K562 (cell line): ENCODE results near the gene FPGS. TPM values are rescaled to one million over a fixed set of nuclear protein-coding genes. Genes with fewer than 3 reads are reported as not detected.

Experiments used
- ATAC-seq: fragments of 200-7000 bp; cut with Tn5 transposase; 3 replicates; pipeline ENCODE4 v1.9.1; 2020; ENCODE audit warnings: moderate library complexity
- BruUV-seq: library from RNA; stranded (reverse); fragments of 400-500 nt; replicated peaks from 2 replicates; lab custom pipeline; 2021; lab: Mats Ljungman, UMichigan
- CTCF ChIA-PET: fragments of 300-600 bp; formaldehyde crosslinking; extraction: SDS; loops from one replicate; lab custom pipeline; 2021; ENCODE audit warnings: low intra/inter-chr PET ratio; lab: Yijun Ruan, JAX
- POLR2A ChIA-PET: fragments of 300-600, 350-650 bp; sonication (Branson Sonifier 250); formaldehyde crosslinking; extraction: SDS; loops from one replicate; lab custom pipeline; 2021; ENCODE audit warnings: antibody characterized with exemption, inconsistent platforms; lab: Yijun Ruan, JAX
- DNase-seq, 4 experiments: peaks; one replicate each; pipeline versions ENCODE4 v3.0.0 to v3.0.0-alpha.2; 2011 to 2018; ENCODE audit warnings: low spot score in 3 of 4, mixed read lengths in 3 of 4; ENCODE audit errors: extremely low read depth in 1 of 4
- FAIRE-seq: peaks from 2 replicates; lab custom pipeline; 2011; peaks lifted over from hg19 to GRCh38; lab: Jason Lieb, UNC
- H2AFZ ChIP-seq: 2 replicates; pipeline ENCODE4 v1.6.0; 2011; ENCODE audit warnings: low read depth, low read length, control low read depth, inconsistent platforms
- H3K27ac ChIP-seq: fragments of 200-600 bp; 3 replicates; pipeline ENCODE4 v1.8.0; 2011; ENCODE audit warnings: low read depth, mild to moderate bottlenecking, control low read depth, inconsistent platforms, low read length, moderate library complexity, mixed read lengths; ENCODE audit errors: extremely low read depth
- H3K27me3 ChIP-seq, 2 experiments: fragments of 300-600 bp in 1 of 2; 2 replicates in 1 of 2; 3 replicates in 1 of 2; pipeline versions ENCODE4 v1.6.0 to v1.8.0; 2011; ENCODE audit warnings: inconsistent platforms in 2 of 2, low read length in 2 of 2, mild to moderate bottlenecking in 1 of 2, mixed read lengths in 1 of 2, moderate library complexity in 1 of 2; ENCODE audit not compliant: control insufficient read depth in 2 of 2, insufficient read depth in 2 of 2
- H3K36me3 ChIP-seq: fragments of 300-600 bp; 3 replicates; pipeline ENCODE4 v1.8.0; 2011; ENCODE audit warnings: mild to moderate bottlenecking, low read length, inconsistent platforms; ENCODE audit not compliant: control insufficient read depth, insufficient read depth
- H3K4me1 ChIP-seq, 2 experiments: fragments of 200-600 bp in 1 of 2; replicated peaks in 1 of 2; 2 replicates in 1 of 2; 3 replicates in 1 of 2; pipeline versions ENCODE4 v1.5.1 to v1.8.0; 2011; ENCODE audit warnings: inconsistent platforms in 2 of 2, low read length in 2 of 2, mild to moderate bottlenecking in 1 of 2, mixed read lengths in 1 of 2, moderate library complexity in 1 of 2; ENCODE audit not compliant: control insufficient read depth in 2 of 2, insufficient read depth in 2 of 2
- H3K4me2 ChIP-seq: 2 replicates; pipeline ENCODE4 v1.6.1; 2011; ENCODE audit warnings: low read length, control low read depth, inconsistent platforms, mixed read lengths; ENCODE audit not compliant: insufficient read depth
- H3K4me3 ChIP-seq: fragments of 200-600 bp; sonication (generic), shearing (Covaris generic); 2 replicates; pipeline ENCODE4 v1.5.1; 2016; ENCODE audit warnings: control low read depth, inconsistent platforms
- H3K79me2 ChIP-seq: fragments of 200-600 bp; 3 replicates; pipeline ENCODE4 v1.8.0; 2011; ENCODE audit warnings: low read length, inconsistent platforms; ENCODE audit not compliant: control insufficient read depth, insufficient read depth
- H3K9ac ChIP-seq, 2 experiments: 2 replicates each; pipeline versions ENCODE4 v1.6.0 to v1.6.1; 2011; ENCODE audit warnings: low read depth in 2 of 2, low read length in 2 of 2, control low read depth in 1 of 2, inconsistent platforms in 1 of 2, mild to moderate bottlenecking in 1 of 2, mixed read lengths in 1 of 2; ENCODE audit not compliant: insufficient read depth in 1 of 2
- H3K9me1 ChIP-seq: one replicate; pipeline ENCODE4 v1.6.0; 2011; ENCODE audit warnings: inconsistent platforms, mild to moderate bottlenecking, low read length, moderate library complexity; ENCODE audit not compliant: control insufficient read depth, insufficient read depth
- H3K9me3 ChIP-seq: replicated peaks from 2 replicates; pipeline ENCODE4 v1.5.1; 2011; ENCODE audit warnings: low read depth, low read length, inconsistent platforms; ENCODE audit not compliant: control insufficient read depth, insufficient read depth
- H4K20me1 ChIP-seq: replicated peaks from 2 replicates; pipeline ENCODE4 v1.6.1; 2011; ENCODE audit warnings: low read length, inconsistent platforms, mixed read lengths; ENCODE audit not compliant: control insufficient read depth, insufficient read depth
- ETS1 ChIP-seq: conservative IDR thresholded peaks from 2 replicates; pipeline ENCODE4 v1.6.1; 2011; ENCODE audit warnings: low read depth, mild to moderate bottlenecking, low read length; ENCODE audit not compliant: control insufficient read depth
- RBFOX2 ChIP-seq: fragments of 200-400 bp; formaldehyde crosslinking; IDR thresholded peaks from 2 replicates; pipeline ENCODE4 v1.6.1; 2017; ENCODE audit warnings: low read depth, mild to moderate bottlenecking, low read length, moderate library complexity
- STAT6 ChIP-seq: sonication (generic); formaldehyde crosslinking; IDR thresholded peaks from 2 replicates; pipeline ENCODE4 v1.8.1; 2023; ENCODE audit warnings: mild to moderate bottlenecking, missing genetic modification reagents
- ZFX ChIP-seq: sonication (generic); formaldehyde crosslinking; IDR thresholded peaks from 2 replicates; pipeline ENCODE4 v1.8.0; 2022; ENCODE audit warnings: mild to moderate bottlenecking, missing genetic modification reagents, moderate library complexity
- WGBS: fragments of 100-300 bp; shearing (Covaris generic); methylation state at CpG from one replicate; pipeline ENCODE4 v1.1.6; 2016; ENCODE audit warnings: low coverage, mixed read lengths; ENCODE audit not compliant: insufficient coverage; ENCODE audit errors: missing lambda C conversion rate; 5-methylcytosine and 5-hydroxymethylcytosine counted together
- in situ Hi-C: fragments of 300-500 bp; cut with MboI; formaldehyde crosslinking; loops from 4 replicates; pipeline ENCODE4 v1.15.0; 2018; ENCODE audit warnings: inconsistent platforms, mixed read lengths
- intact Hi-C: fragments of 100-400 bp; cut with micrococcal nuclease; formaldehyde crosslinking; loops from 2 replicates; pipeline ENCODE4 v1.14.2; 2022
- polyA plus RNA-seq, 8 experiments: library from polyadenylated mRNA; depleted of rRNA in 4 of 8; stranded (reverse) in 5 of 8; unstranded in 3 of 8; fragments of >200 nt; fragmentation: Nextera tagmentation in 2 of 8; fragmentation: Illumina TruSeq in 1 of 8; extraction: Ambion mirVana in 2 of 8; extraction: Trizol in 1 of 8; gene quantifications; 2 replicates each; pipeline versions ENCODE4 v1.2.1 to v1.2.3, GENCODE V29; 2011 to 2014; ENCODE audit warnings: inconsistent platforms in 1 of 8, missing spikeins in 1 of 8
- total RNA-seq, 7 experiments: library from RNA; depleted of rRNA in 6 of 7; stranded (reverse); fragments of >200 nt in 6 of 7; fragmentation: Illumina TruSeq in 2 of 7; extraction: Trizol in 2 of 7; gene quantifications; 2 replicates each; pipeline versions ENCODE4 v1.2.1 to v1.2.3, GENCODE V29; 2011 to 2021; ENCODE audit warnings: low replicate concordance in 1 of 7
- TF ChIP-seq, protein P1 (sequence below): sonication (generic); formaldehyde crosslinking; IDR thresholded peaks from 2 replicates; pipeline ENCODE4 v1.8.1; 2023; ENCODE audit warnings: mild to moderate bottlenecking, missing genetic modification reagents

The FPGS gene
- total and polyA plus RNA-seq, 9 of the 15 experiments (the other 6 are each of a cell fraction or from before 2014, with no cell fraction given): 0.84 to 86.4 (median 59.2) TPM

- intact Hi-C loops (no loop called here), in situ Hi-C loops (no loop called here)
- POLR2A ChIA-PET: interaction anchor here (0.9 kb wide), 2 partner anchors 13 to 27 kb away, joined by 3 to 4 read pairs; no protein-coding TSS in a partner anchor
Observed at GRCh38 chr9:127789179-127789578, 13.5 kb upstream of the FPGS start.

More at GRCh38 chr9:127789179-127789578, 13.5 kb upstream of the FPGS start:
- no peaks in the 10 kb centered on the region for H3K9me3 ChIP-seq
- WGBS: 87% methylated on average over 10 of the region's 25 CpGs
- ATAC-seq: no peak
- H3K4me3 ChIP-seq: no peak overlapping the region
- H3K36me3 ChIP-seq: peaks cover 65% of the 10 kb centered on the region
- H2AFZ ChIP-seq: no peak overlapping the region
- H4K20me1 ChIP-seq: peaks cover 29% of the 10 kb centered on the region
- peak overlapping the region in 1 of 2 experiments; percentile 38; a peak in 1 of 4 replicates for H3K9ac ChIP-seq
- no peak overlapping the region for H3K4me2 ChIP-seq
- no peak for DNase-seq
- CTCF ChIA-PET: no interaction called here
- FAIRE-seq: no peak
- H3K9me1 ChIP-seq: no peaks in the 10 kb centered on the region
- H3K79me2 ChIP-seq: peaks cover 45% of the 10 kb centered on the region
- no peaks in the 10 kb centered on the region for H3K27me3 ChIP-seq
- H3K4me1 ChIP-seq: peaks cover 7 to 37% of the 10 kb centered on the region in 2 experiments; a peak in 4 of 5 replicates
- no peak overlapping the region for H3K27ac ChIP-seq
- BruUV-seq: no TSS peak
- 0 out of 2 replicates have a peak, but pooled peaks have one; percentile 6 for TF ChIP-seq RBFOX2
- TF ChIP-seq, protein P1, sequence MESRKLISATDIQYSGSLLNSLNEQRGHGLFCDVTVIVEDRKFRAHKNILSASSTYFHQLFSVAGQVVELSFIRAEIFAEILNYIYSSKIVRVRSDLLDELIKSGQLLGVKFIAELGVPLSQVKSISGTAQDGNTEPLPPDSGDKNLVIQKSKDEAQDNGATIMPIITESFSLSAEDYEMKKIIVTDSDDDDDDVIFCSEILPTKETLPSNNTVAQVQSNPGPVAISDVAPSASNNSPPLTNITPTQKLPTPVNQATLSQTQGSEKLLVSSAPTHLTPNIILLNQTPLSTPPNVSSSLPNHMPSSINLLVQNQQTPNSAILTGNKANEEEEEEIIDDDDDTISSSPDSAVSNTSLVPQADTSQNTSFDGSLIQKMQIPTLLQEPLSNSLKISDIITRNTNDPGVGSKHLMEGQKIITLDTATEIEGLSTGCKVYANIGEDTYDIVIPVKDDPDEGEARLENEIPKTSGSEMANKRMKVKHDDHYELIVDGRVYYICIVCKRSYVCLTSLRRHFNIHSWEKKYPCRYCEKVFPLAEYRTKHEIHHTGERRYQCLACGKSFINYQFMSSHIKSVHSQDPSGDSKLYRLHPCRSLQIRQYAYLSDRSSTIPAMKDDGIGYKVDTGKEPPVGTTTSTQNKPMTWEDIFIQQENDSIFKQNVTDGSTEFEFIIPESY (CRISPR knock-in tag): peak; percentile 88
- TF ChIP-seq ETS1: 0 out of 2 replicates have a peak, but pooled peaks have one; percentile 38
- TF ChIP-seq ZFX (CRISPR knock-in tag): peak; percentile 28; the same call in 1 of the 2 replicates
- TF ChIP-seq STAT6 (CRISPR knock-in tag): no peak
